HEK293T (cell line): ENCODE measurements around the gene C3AR1.

ENCODE experiments used
- ELF4 ChIP-seq: fragments of 450-650 bp; IDR thresholded peaks from 2 replicates; pipeline ENCODE4 v1.6.1; 2017; ENCODE audit warnings: antibody characterized with exemption
- FOXK2 ChIP-seq: fragments of 450-650 bp; IDR thresholded peaks from 2 replicates; pipeline ENCODE4 v1.6.1; 2016; ENCODE audit warnings: mild to moderate bottlenecking
- FOXM1 ChIP-seq: fragments of 450-650 bp; IDR thresholded peaks from 2 replicates; pipeline ENCODE4 v1.6.1; 2017; ENCODE audit warnings: mild to moderate bottlenecking, borderline replicate concordance
- HDGF ChIP-seq: fragments of 450-650 bp; IDR thresholded peaks from 2 replicates; pipeline ENCODE4 v1.6.1; 2017; ENCODE audit warnings: antibody characterized with exemption, borderline replicate concordance
- SP1 ChIP-seq: fragments of 450-650 bp; IDR thresholded peaks from 2 replicates; pipeline ENCODE4 v1.6.1; 2017
- SUZ12 ChIP-seq: fragments of 450-650 bp; IDR thresholded peaks from 2 replicates; pipeline ENCODE4 v1.6.1; 2016; ENCODE audit warnings: mild to moderate bottlenecking
- TARDBP ChIP-seq: fragments of 450-650 bp; IDR thresholded peaks from 2 replicates; pipeline ENCODE4 v1.6.1; 2016
- TF ChIP-seq, protein P1 (sequence below): fragments of 450-650 bp; IDR thresholded peaks from 2 replicates; pipeline ENCODE4 v1.6.1; 2016

DNA sequence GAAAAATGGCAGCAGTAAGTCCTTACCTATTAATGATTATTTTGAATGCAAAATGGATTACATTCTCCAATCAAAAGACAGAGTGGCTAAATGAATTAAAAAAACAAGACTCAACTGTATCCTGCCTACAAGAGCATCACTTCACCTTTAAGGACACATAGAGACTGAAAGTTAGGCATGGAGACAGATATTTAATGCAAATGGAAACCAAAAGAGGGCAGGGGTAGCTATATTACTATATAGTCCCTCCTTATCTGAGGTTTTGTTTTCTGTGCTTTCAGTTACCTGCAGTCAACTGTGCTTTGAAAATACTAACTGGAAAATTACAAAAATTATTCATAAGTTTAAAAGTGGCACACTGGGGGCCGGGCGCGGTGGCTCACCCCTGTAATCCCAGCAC is 33.1 kb upstream of the C3AR1 start:
- TF ChIP-seq HDGF: no peak
- TF ChIP-seq TARDBP: no peak
- no peak for TF ChIP-seq ELF4
- TF ChIP-seq SP1: no peak
- no peak for TF ChIP-seq SUZ12
- TF ChIP-seq FOXM1: no peak
- no peak for TF ChIP-seq FOXK2
- TF ChIP-seq, protein P1, sequence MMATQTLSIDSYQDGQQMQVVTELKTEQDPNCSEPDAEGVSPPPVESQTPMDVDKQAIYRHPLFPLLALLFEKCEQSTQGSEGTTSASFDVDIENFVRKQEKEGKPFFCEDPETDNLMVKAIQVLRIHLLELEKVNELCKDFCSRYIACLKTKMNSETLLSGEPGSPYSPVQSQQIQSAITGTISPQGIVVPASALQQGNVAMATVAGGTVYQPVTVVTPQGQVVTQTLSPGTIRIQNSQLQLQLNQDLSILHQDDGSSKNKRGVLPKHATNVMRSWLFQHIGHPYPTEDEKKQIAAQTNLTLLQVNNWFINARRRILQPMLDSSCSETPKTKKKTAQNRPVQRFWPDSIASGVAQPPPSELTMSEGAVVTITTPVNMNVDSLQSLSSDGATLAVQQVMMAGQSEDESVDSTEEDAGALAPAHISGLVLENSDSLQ: no peak
